ENCODE data around the gene NADSYN1.

Gene NADSYN1

GRCh38 chr11:71426413-71426812 lies 26.6 kb upstream of the NADSYN1 start:
- Histone ChIP-seq H3K36me3 (ENCODE audit: control insufficient read depth, insufficient read depth, low read length) (no peaks in the 10 kb centered on the region), H2AFZ (no peak overlapping the region), H3K9ac (no peak overlapping the region), H3K9me3 (ENCODE audit: control insufficient read depth, low read length) (no peaks in the 10 kb centered on the region), H3K4me1 (no peaks in the 10 kb centered on the region), H3K27me3 (ENCODE audit: control insufficient read depth, insufficient read depth, low read length) (no peaks in the 10 kb centered on the region), H3K79me2 (no peaks in the 10 kb centered on the region), H3K4me2 (ENCODE audit: low read length) (no peak overlapping the region), H3K4me3 (ENCODE audit: low read depth, low read length) (no peak overlapping the region), H3K27ac (no peak overlapping the region)
- TF ChIP-seq CTCF (IDR thresholded peaks at IDR 0.05): no peak

DNA sequence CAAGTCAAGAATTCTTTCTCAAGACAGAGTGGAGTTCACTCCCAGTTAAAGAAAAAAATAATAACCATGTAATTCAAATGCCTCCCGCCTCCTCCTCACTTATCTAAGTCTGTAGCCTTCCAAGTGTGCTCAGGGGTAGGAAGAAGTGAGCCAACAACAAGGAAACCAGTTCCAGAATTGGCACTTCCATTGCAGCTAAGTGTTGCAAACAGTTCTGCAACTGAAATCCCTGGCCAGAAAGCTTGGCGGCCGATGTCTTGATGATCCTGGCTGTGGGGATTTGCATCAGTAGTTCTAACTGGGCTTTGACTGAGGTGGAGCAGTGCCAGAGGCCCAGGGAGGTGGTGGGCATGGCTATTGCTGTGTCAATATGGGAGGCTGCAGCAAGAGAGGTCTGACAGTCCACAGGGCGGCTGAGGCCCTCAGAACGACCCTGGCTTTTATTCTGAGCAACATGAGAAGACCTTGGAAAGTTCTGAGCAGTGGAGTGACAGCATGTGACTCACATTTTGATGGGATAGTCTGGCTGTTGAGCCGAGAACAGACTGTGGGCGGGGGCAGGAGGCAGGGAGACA lies 24.1 kb upstream of the NADSYN1 start:
- Histone ChIP-seq H3K4me3 (ENCODE audit: low read depth, low read length) (no peak overlapping the region), H3K4me1 (no peaks in the 10 kb centered on the region), H3K27me3 (ENCODE audit: control insufficient read depth, insufficient read depth, low read length) (no peaks in the 10 kb centered on the region), H3K9me3 (ENCODE audit: control insufficient read depth, low read length) (no peaks in the 10 kb centered on the region), H3K27ac (no peak overlapping the region), H3K36me3 (ENCODE audit: control insufficient read depth, insufficient read depth, low read length) (no peaks in the 10 kb centered on the region), H3K79me2 (no peaks in the 10 kb centered on the region), H2AFZ (no peak overlapping the region), H3K4me2 (ENCODE audit: low read length) (no peak overlapping the region), H3K9ac (no peak overlapping the region)
- no peak for TF ChIP-seq CTCF (IDR thresholded peaks at IDR 0.05)

GRCh38 chr11:71429701-71430100 lies 23.3 kb upstream of the NADSYN1 start:
- Histone ChIP-seq H3K9me3 (ENCODE audit: control insufficient read depth, low read length) (no peaks in the 10 kb centered on the region), H3K27ac (no peak overlapping the region), H3K36me3 (ENCODE audit: control insufficient read depth, insufficient read depth, low read length) (no peaks in the 10 kb centered on the region), H2AFZ (no peak overlapping the region), H3K4me3 (ENCODE audit: low read depth, low read length) (no peak overlapping the region), H3K79me2 (no peaks in the 10 kb centered on the region), H3K4me1 (no peaks in the 10 kb centered on the region), H3K9ac (no peak overlapping the region), H3K4me2 (ENCODE audit: low read length) (no peak overlapping the region), H3K27me3 (ENCODE audit: control insufficient read depth, insufficient read depth, low read length) (no peaks in the 10 kb centered on the region)
- TF ChIP-seq CTCF (IDR thresholded peaks at IDR 0.05): no peak

- Histone ChIP-seq H3K9ac (no peak overlapping the region), H3K36me3 (ENCODE audit: control insufficient read depth, insufficient read depth, low read length) (no peaks in the 10 kb centered on the region), H3K4me3 (ENCODE audit: low read depth, low read length) (no peak overlapping the region), H3K27me3 (ENCODE audit: control insufficient read depth, insufficient read depth, low read length) (no peaks in the 10 kb centered on the region), H3K27ac (no peak overlapping the region), H3K4me2 (ENCODE audit: low read length) (no peak overlapping the region), H2AFZ (no peak overlapping the region), H3K79me2 (no peaks in the 10 kb centered on the region), H3K9me3 (ENCODE audit: control insufficient read depth, low read length) (no peaks in the 10 kb centered on the region), H3K4me1 (no peaks in the 10 kb centered on the region)
- TF ChIP-seq CTCF (IDR thresholded peaks at IDR 0.05): no peak
Measured at GRCh38 chr11:71430166-71430565, 22.8 kb upstream of the NADSYN1 start.

DNA sequence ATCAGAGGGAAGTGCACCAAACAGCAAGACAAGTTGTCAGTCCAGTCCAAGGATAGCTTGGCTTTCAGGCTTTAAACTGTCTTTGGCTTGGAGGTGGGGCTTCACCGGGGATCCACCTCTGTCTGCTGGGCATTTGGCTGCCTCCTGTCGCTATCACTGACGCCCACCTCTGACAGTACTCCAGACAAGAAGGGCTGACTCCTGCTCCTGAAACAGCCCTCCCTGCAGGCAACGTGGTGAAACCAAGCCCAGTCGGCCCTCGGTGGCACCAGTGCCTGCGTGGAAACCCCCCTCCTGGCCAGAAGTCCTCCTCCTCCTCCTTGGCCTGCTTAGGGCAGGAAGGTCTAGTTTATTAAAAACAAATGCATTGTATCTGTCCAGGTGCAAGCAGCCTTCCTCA lies 21.7 kb upstream of the NADSYN1 start:
- Histone ChIP-seq H2AFZ (no peak overlapping the region), H3K9ac (no peak overlapping the region), H3K4me1 (no peaks in the 10 kb centered on the region), H3K79me2 (no peaks in the 10 kb centered on the region), H3K9me3 (ENCODE audit: control insufficient read depth, low read length) (no peaks in the 10 kb centered on the region), H3K27ac (no peak overlapping the region), H3K36me3 (ENCODE audit: control insufficient read depth, insufficient read depth, low read length) (no peaks in the 10 kb centered on the region), H3K4me3 (ENCODE audit: low read depth, low read length) (no peak overlapping the region), H3K4me2 (ENCODE audit: low read length) (no peak overlapping the region), H3K27me3 (ENCODE audit: control insufficient read depth, insufficient read depth, low read length) (no peaks in the 10 kb centered on the region)
- no peak for TF ChIP-seq CTCF (IDR thresholded peaks at IDR 0.05)
